Heart left ventricle (tissue), 16 donors: ENCODE data around the gene SGPL1. TPM values are rescaled to one million over a fixed set of nuclear protein-coding genes. Genes with fewer than 3 reads are reported as not detected.

Experiments
- ATAC-seq, 4 donors: fragments of 200-7000 bp; cut with Tn5 transposase; one replicate each; pipeline ENCODE4 v1.9.1; 2020 to 2022; ENCODE audit warnings: moderate library complexity in 4 of 4, mild to moderate bottlenecking in 3 of 4, moderate number of reproducible peaks in 1 of 4
- DNase-seq, 5 donors: peaks; one replicate each; pipeline ENCODE4 v3.0.0-alpha.2; 2020
- H3K27ac ChIP-seq, 12 donors: fragments of 200-600 bp; sonication (generic) in 4 of 12; one replicate each; pipeline versions ENCODE4 v1.5.0 to v1.8.0; 2016 to 2022; ENCODE audit warnings: mild to moderate bottlenecking in 2 of 12
- H3K27me3 ChIP-seq, 9 donors: fragments of 200-600 bp; sonication (generic) in 2 of 9; one replicate each; pipeline versions ENCODE4 v1.5.1 to v1.8.0; 2016 to 2022; ENCODE audit warnings: mild to moderate bottlenecking in 3 of 9
- H3K36me3 ChIP-seq, 9 donors: fragments of 200-600 bp; sonication (generic) in 2 of 9; one replicate each; pipeline versions ENCODE4 v1.5.0 to v1.8.0; 2018 to 2022; ENCODE audit warnings: mild to moderate bottlenecking in 2 of 9
- H3K4me1 ChIP-seq, 12 donors: fragments of 200-600 bp; sonication (generic) in 4 of 12; one replicate each; pipeline versions ENCODE4 v1.5.0 to v1.8.0; 2016 to 2022; ENCODE audit warnings: mild to moderate bottlenecking in 3 of 12
- H3K4me3 ChIP-seq, 12 donors: fragments of 200-600 bp; sonication (generic) in 4 of 12; one replicate each; pipeline versions ENCODE4 v1.5.0 to v1.8.0; 2017 to 2022; ENCODE audit warnings: mild to moderate bottlenecking in 9 of 12, moderate library complexity in 4 of 12
- H3K9me3 ChIP-seq, 12 donors: fragments of 200-600 bp; sonication (generic) in 4 of 12; one replicate each; pipeline versions ENCODE4 v1.5.0 to v1.8.0; 2016 to 2022; ENCODE audit warnings: mild to moderate bottlenecking in 1 of 12
- CTCF ChIP-seq, 12 donors: fragments of 200-600 bp; sonication (generic) in 4 of 12; IDR thresholded peaks; one replicate each; pipeline versions ENCODE4 v1.5.0 to v1.8.0; 2018 to 2022; ENCODE audit warnings: antibody characterized with exemption in 12 of 12, mild to moderate bottlenecking in 5 of 12
- POLR2A ChIP-seq, 2 donors: fragments of 450-650 bp; IDR thresholded peaks; one replicate each; pipeline ENCODE4 v1.6.1; 2017; ENCODE audit warnings: antibody characterized with exemption in 2 of 2, mild to moderate bottlenecking in 2 of 2, moderate library complexity in 2 of 2
- WGBS, 4 donors: extraction: QIAGEN DNeasy Blood & Tissue Kit in 2 of 4; methylation state at CpG; one replicate each; pipeline versions ENCODE4 v1.1.5 to v1.1.7; 2013 to 2018; 5-methylcytosine and 5-hydroxymethylcytosine counted together
- intact Hi-C, 10 donors: fragments of 100-400 bp; cut with DNase I; formaldehyde crosslinking; loops; one replicate each; pipeline versions ENCODE4 v1.11.1 to v1.14.2; 2022
- polyA plus RNA-seq, 2 donors: library from polyadenylated mRNA; stranded (reverse); fragments of 200-250 nt; gene quantifications; one replicate each; pipeline ENCODE4 v1.2.3, GENCODE V29; 2013
- total RNA-seq, 9 donors: library from RNA; depleted of rRNA in 2 of 9; stranded (reverse); fragments of >200 nt in 2 of 9; fragmentation: NEBNext Ultra II Directional in 3 of 9; extraction: Animal tissue kit (Norgen Biotek cat#: 25700) in 3 of 9; gene quantifications; one replicate each; pipeline versions ENCODE4 v1.1.0 to v1.2.4, GENCODE V29; 2016 to 2023
- donor health status: ischemic (EF 13 %, LVEDD 7.1; RV severe dilation, severe dysfunction).
- donor health status: healthy with polysubstance abuse.
- donor health status: DM: no; HTN: yes; CAD: no.
- donor health status: DM: no; HTN: no; CAD: no.
- donor health status: ischemic (EF 25% LVEDD 6.9; RV normal size, moderate dysfunction).
- donor health status: ischemic (EF 25% LVEDD 5.7; RV mildly dilated, moderate dysfunction).
- donor health status: healthy.
- donor health status: DM: yes; HTN: yes; CAD: no.
- donor health status: ischemic (EF 35%, LVEDD 5.7; RV mildly dilated, moderate dysfunction).
- donor health status: nonischemic (EF 11% LVEDD 7.7; RV severe dilation, severe dysfunction).
- donor health status: DM: yes; HTN: yes; CAD: no.
- donor health status: PGD.
- donor health status: ischemic (EF 29% LVEDD 5.4; RV normal size, mild dysfunction).
- donor health status: nonischemic (EF 23%, LVEDD 6.1; RV moderate dilation, normal function).

SGPL1 gene
- total and polyA plus RNA-seq, 11 donors, result 2.9 to 32.3 (median 11.4) TPM

DNA sequence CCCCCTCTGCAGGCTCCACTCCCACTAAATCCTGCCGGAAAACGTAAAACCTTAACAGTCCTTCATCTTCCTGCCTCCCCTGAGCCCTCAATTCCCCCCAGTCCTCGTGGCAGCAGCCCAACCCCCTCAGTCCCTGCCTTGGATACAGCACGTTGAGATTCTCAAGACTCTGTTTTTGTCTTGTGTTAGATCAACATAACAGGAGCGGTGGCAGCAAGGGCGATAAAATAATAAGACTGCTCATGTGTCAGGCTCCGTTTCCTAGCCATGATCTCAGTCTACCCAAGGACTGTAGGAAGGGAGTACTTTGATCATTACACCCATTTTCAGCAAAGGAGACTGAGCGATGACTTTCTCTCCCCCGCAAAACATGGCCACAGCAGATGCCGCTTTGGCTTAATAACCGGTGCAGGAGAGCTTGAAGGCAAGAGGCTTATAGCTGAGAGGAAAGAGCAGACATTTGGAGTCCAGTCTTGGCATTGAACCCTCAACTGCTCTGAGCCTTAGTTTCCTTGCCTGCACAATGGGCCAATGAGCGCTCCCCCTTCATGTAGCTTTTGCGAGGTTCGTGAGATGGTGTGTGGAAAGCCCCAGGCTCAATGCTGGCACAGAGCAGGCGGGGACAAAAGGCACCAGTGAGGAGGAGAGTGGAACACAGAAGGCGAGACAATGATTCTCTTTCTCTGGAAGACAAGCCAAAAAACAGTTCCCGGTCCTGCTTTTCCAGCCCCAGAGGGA, 114.7 kb downstream of the SGPL1 start:
- no peaks in the 10 kb centered on the region for H3K36me3 ChIP-seq
- 71 to 79% (median 76%) methylated on average over 17 of the region's 17 CpGs for WGBS, 4 donors
- intact Hi-C loops, result loop anchor here in 2 of 10 donors (10.0 kb wide), 1 partner anchor 134 kb away; no protein-coding TSS in a partner anchor
- DNase-seq, result peak in 1 of 5 donors; percentile 6
- H3K4me3 ChIP-seq, result no peak overlapping the region
- no peak overlapping the region for H3K27ac ChIP-seq
- TF ChIP-seq CTCF (IDR thresholded peaks at IDR 0.05) (no peak), POLR2A (IDR thresholded peaks at IDR 0.05) (no peak)
- no peak for ATAC-seq
- H3K9me3 ChIP-seq, result no peaks in the 10 kb centered on the region
- H3K27me3 ChIP-seq, result peaks cover 0 to 12% (median 0%) of the 10 kb centered on the region in 9 donors
- peaks cover 0 to 11% (median 0%) of the 10 kb centered on the region in 12 donors for H3K4me1 ChIP-seq

Other genes with a start within 250 kb of the SGPL1 start
- 10 to 100 TPM in 1 of 9 donors, 1 to 10 TPM in 4, under 1 TPM in 4; 0.50 to 19.4 (median 1.4) TPM for gene PRF1, start 213.2 kb upstream of the SGPL1 start, total RNA-seq
- gene PRF1, start 213.2 kb upstream of the SGPL1 start, polyA plus RNA-seq, result 1 to 10 TPM in 1 of 2 donors, under 1 TPM in 1; 0.68 to 1.0 TPM
- gene ADAMTS14, start 143.4 kb upstream of the SGPL1 start, total RNA-seq, result 1 to 10 TPM in 2 of 9 donors, under 1 TPM in 6, not detected in 1; 0.16 to 3.8 (median 0.47) TPM
- gene ADAMTS14, start 143.4 kb upstream of the SGPL1 start, polyA plus RNA-seq, result under 1 TPM; 0.11 to 0.30 TPM
- gene TBATA, start 30.6 kb upstream of the SGPL1 start, total RNA-seq, result not detected
- not detected for gene TBATA, start 30.6 kb upstream of the SGPL1 start, polyA plus RNA-seq
- 100 to 1,000 TPM; 112 to 189 (median 144) TPM for gene PCBD1, start 72.6 kb downstream of the SGPL1 start, total RNA-seq
- 100 to 1,000 TPM; 103 to 177 TPM for gene PCBD1, start 72.6 kb downstream of the SGPL1 start, polyA plus RNA-seq